Skeletal muscle cell (primary cell): ENCODE results near the gene PSMD6.

Experiments
- DNase-seq: peaks from one replicate; pipeline ENCODE4 v3.0.0-alpha.2; 2010; ENCODE audit warnings: low read depth
- H3K4me3 ChIP-seq: 2 replicates; pipeline ENCODE4 v1.5.1; 2011; ENCODE audit warnings: low read depth, mild to moderate bottlenecking, control low read depth, low read length, moderate library complexity

The PSMD6 gene

DNA sequence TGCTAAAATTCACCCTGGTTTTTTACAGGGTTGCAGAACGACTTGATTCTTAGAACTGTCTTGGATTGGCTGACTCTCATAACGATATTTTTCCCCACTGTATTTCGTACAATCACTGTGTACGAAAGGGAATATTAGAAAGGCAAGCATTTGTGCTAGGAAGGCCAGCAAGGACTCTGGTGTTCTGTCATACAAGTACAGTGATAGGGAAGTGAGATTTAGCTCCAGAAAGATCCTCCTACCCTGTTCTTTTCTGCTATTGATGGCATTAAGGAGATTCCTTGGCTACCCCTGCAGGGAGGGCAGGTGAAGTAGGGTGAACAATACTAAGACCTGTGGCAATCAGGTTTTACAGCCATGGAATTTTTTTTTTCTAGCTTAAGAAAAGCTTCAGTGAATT is 57.3 kb downstream of the PSMD6 start:
- no peak for DNase-seq
- no peak overlapping the region for H3K4me3 ChIP-seq

GRCh38 chr3:63964681-63965485 is 58.4 kb downstream of the PSMD6 start:
- no peak overlapping the region for H3K4me3 ChIP-seq
- no peak for DNase-seq

GRCh38 chr3:63963496-63963895 is 59.8 kb downstream of the PSMD6 start:
- DNase-seq: no peak
- H3K4me3 ChIP-seq: no peak overlapping the region

GRCh38 chr3:63961891-63962290 is 61.4 kb downstream of the PSMD6 start:
- no peak overlapping the region for H3K4me3 ChIP-seq
- DNase-seq: no peak
